GM10248 (cell line): ENCODE results near the gene DEAF1.

Experiments used
- CTCF ChIA-PET: fragments of 300-600 bp; sonication (Branson Sonifier 250); formaldehyde crosslinking; extraction: SDS; loops from one replicate; lab custom pipeline; 2021; ENCODE audit warnings: antibody characterized with exemption; lab: Yijun Ruan, JAX
- POLR2A ChIA-PET: fragments of 350-650 bp; sonication (Branson Sonifier 250); formaldehyde crosslinking; extraction: SDS; loops from one replicate; lab custom pipeline; 2020; ENCODE audit warnings: antibody characterized with exemption; lab: Yijun Ruan, JAX
- DNase-seq: peaks from one replicate; pipeline ENCODE4 v3.0.0; 2012; ENCODE audit errors: extremely low spot score
- TF ChIP-seq, protein P1 (sequence below): IDR thresholded peaks from 2 replicates; pipeline ENCODE4 v1.5.1; 2012; ENCODE audit warnings: mild to moderate bottlenecking, low read depth; ENCODE audit errors: extremely low read depth, missing control alignments, control extremely low read depth

The DEAF1 gene

DNA sequence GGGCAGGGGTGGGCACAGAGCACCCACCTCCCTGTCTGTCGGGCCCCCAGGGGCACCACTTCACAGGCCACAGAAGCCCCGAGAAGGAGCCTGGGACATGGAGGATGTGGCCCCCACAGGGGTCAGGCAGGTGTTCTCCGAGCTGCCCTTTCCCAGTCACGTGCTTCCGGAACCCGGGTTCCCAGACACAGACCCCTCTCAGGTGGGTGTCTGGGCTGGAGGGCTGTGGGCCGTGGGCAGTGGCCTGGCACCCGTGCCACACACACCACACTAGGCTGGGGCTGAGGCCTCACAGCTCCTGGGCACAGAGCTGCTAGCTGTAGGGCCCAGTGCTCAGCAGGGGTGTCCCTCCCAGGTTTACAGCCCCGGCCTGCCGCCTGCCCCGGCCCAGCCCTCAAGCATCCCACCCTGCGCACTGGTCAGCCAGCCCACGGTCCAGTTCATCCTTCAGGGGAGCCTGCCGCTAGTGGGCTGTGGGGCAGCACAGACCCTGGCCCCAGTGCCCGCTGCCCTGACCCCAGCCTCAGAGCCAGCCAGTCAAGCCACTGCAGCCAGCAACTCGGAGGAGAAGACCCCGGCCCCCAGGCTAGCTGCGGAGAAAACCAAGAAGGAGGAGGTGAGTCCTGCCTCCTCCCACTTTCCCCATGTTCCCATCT lies 84.7 kb downstream of the DEAF1 start:
- DNase-seq = no peak
- TF ChIP-seq, protein P1, sequence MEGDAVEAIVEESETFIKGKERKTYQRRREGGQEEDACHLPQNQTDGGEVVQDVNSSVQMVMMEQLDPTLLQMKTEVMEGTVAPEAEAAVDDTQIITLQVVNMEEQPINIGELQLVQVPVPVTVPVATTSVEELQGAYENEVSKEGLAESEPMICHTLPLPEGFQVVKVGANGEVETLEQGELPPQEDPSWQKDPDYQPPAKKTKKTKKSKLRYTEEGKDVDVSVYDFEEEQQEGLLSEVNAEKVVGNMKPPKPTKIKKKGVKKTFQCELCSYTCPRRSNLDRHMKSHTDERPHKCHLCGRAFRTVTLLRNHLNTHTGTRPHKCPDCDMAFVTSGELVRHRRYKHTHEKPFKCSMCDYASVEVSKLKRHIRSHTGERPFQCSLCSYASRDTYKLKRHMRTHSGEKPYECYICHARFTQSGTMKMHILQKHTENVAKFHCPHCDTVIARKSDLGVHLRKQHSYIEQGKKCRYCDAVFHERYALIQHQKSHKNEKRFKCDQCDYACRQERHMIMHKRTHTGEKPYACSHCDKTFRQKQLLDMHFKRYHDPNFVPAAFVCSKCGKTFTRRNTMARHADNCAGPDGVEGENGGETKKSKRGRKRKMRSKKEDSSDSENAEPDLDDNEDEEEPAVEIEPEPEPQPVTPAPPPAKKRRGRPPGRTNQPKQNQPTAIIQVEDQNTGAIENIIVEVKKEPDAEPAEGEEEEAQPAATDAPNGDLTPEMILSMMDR = no peak
- POLR2A ChIA-PET = no interaction called here
- CTCF ChIA-PET = no interaction called here

GRCh38 chr11:609341-609811 lies 85.6 kb downstream of the DEAF1 start:
- CTCF ChIA-PET = no interaction called here
- POLR2A ChIA-PET = no interaction called here
- TF ChIP-seq, protein P1 = no peak
- DNase-seq = no peak

GRCh38 chr11:608791-609251 lies 86.2 kb downstream of the DEAF1 start:
- CTCF ChIA-PET = interaction anchor here (1.2 kb wide), 1 partner anchor 54 kb away, joined by 3 read pairs; no protein-coding TSS in a partner anchor
- TF ChIP-seq, protein P1 = no peak
- DNase-seq = no peak
- POLR2A ChIA-PET = no interaction called here

DNA sequence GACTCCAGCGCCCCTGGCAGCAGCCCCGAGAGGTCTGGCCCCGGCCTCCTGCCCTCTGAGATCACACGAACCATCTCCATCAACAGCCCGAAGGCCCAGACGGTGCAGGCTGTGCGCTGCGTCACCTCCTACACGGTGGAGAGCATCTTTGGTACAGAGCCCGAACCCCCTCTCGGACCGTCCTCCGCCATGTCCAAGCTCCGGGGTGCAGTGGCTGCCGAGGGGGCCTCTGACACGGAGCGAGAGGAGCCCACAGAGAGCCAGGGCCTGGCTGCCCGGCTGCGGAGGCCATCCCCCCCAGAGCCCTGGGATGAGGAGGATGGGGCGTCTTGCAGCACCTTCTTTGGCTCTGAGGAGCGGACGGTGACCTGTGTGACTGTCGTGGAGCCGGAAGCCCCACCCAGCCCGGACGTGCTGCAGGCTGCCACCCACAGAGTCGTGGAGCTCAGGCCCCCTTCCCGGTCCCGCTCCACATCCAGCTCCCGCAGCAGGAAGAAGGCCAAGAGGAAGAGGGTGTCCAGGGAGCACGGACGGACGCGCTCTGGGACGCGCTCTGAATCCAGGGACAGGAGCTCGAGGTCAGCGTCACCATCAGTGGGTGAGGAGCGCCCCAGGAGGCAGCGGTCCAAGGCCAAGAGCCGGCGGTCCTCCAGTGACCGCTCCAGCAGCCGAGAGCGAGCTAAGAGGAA lies 86.9 kb downstream of the DEAF1 start:
- TF ChIP-seq, protein P1 = no peak
- DNase-seq = no peak
- ChIA-PET CTCF (interaction anchor here (1.1 to 1.2 kb wide), 2 partner anchors 19 to 53 kb away, joined by 3 to 4 read pairs; no protein-coding TSS in a partner anchor), POLR2A (no interaction called here)

DNA sequence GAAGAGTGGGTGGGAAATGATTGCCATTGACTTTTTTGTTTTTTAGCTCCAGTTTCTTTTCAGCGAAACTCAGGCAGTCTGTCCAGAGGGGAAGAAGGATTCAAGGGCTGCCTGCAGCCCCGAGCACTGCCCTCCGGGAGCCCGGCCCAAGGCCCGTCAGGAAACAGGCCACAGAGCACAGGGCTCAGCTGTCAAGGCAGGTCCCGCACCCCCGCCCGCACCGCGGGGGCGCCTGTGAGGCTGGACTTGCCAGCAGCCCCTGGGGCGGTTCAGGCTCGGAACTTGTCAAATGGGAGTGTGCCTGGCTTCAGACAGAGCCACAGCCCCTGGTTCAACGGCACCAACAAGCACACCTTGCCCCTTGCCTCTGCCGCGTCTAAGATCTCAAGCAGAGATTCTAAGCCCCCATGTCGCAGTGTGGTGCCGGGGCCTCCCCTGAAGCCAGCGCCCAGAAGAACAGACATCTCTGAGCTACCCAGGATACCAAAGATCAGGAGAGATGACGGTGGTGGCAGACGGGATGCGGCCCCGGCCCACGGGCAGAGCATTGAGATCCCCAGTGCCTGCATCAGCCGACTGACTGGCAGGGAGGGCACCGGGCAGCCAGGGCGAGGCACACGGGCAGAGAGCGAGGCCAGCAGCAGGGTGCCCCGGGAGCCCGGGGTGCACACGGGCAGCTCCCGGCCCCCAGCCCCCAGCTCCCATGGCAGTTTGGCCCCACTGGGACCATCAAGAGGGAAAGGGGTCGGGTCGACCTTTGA lies 87.8 kb downstream of the DEAF1 start:
- TF ChIP-seq, protein P1 = no peak
- ChIA-PET CTCF (interaction anchor here (0.6 to 1.2 kb wide), 4 partner anchors 18 to 116 kb away, joined by 3 to 4 read pairs (median 3); no protein-coding TSS in a partner anchor), POLR2A (no interaction called here)
- no peak for DNase-seq

- no peak for DNase-seq
- CTCF ChIA-PET = interaction anchor here (0.6 to 1.0 kb wide), 2 partner anchors 31 to 116 kb away, joined by 3 read pairs; no protein-coding TSS in a partner anchor
- TF ChIP-seq, protein P1 = no peak
- POLR2A ChIA-PET = no interaction called here
Measured at GRCh38 chr11:606245-606644, 88.8 kb downstream of the DEAF1 start.
